ENCODE results near the gene SEZ6.

- TF ChIP-seq EP300 (IDR thresholded peaks at IDR 0.05; ENCODE audit: borderline replicate concordance) (no peak), FOXM1 (IDR thresholded peaks at IDR 0.05; ENCODE audit: borderline replicate concordance, low read depth) (no peak)
Observed at GRCh38 chr17:28993645-28994426, 12.0 kb downstream of the SEZ6 start.
